ENCODE measurements around the gene LPP. TPM values are rescaled to one million over a fixed set of nuclear protein-coding genes. Genes with fewer than 3 reads are reported as not detected.
A peak's percentile ranks its signal among the peaks of the same experiment; 100 is the strongest.

The LPP gene
- total RNA-seq, 1 donor from 2014 or later: 132 TPM

GRCh38 chr3:188745031-188745430 lies 591.1 kb downstream of the LPP start:
- H3K27ac Mint-ChIP-seq: no peak overlapping the region
- H3K4me3 Mint-ChIP-seq: no peak overlapping the region
- H3K4me1 Mint-ChIP-seq: peaks cover 4% of the 10 kb centered on the region
- TF ChIP-seq CTCF (IDR thresholded peaks at IDR 0.05; ENCODE audit: unreplicated experiment): no peak
- H3K9me3 Mint-ChIP-seq: peaks cover 4% of the 10 kb centered on the region
- no peak for DNase-seq (ENCODE audit: low spot score in 2 of 2, unreplicated experiment in 2 of 2)
- no peaks in the 10 kb centered on the region for H3K27me3 Mint-ChIP-seq (ENCODE audit: low read depth)
- H3K36me3 Mint-ChIP-seq: peaks cover 3% of the 10 kb centered on the region

- Mint-ChIP-seq H3K27me3 (ENCODE audit: low read depth) (no peaks in the 10 kb centered on the region), H3K9me3 (peaks cover 9% of the 10 kb centered on the region), H3K27ac (no peak overlapping the region), H3K4me1 (peaks cover 4% of the 10 kb centered on the region), H3K36me3 (peaks cover 3% of the 10 kb centered on the region), H3K4me3 (no peak overlapping the region)
- TF ChIP-seq CTCF (IDR thresholded peaks at IDR 0.05; ENCODE audit: unreplicated experiment): no peak
- no peak for DNase-seq (ENCODE audit: low spot score in 2 of 2, unreplicated experiment in 2 of 2)
Measured at GRCh38 chr3:188746291-188746783, 592.4 kb downstream of the LPP start.

- H3K27me3 Mint-ChIP-seq (ENCODE audit: low read depth): no peaks in the 10 kb centered on the region
- H3K27ac Mint-ChIP-seq: no peak overlapping the region
- no peak for TF ChIP-seq CTCF (IDR thresholded peaks at IDR 0.05; ENCODE audit: unreplicated experiment)
- H3K4me3 Mint-ChIP-seq: no peak overlapping the region
- peaks cover 4% of the 10 kb centered on the region for H3K4me1 Mint-ChIP-seq
- DNase-seq (ENCODE audit: low spot score in 2 of 2, unreplicated experiment in 2 of 2): no peak
- peaks cover 3% of the 10 kb centered on the region for H3K36me3 Mint-ChIP-seq
- peaks cover 9% of the 10 kb centered on the region for H3K9me3 Mint-ChIP-seq
Measured at GRCh38 chr3:188747489-188747888, 593.5 kb downstream of the LPP start.

- TF ChIP-seq CTCF (IDR thresholded peaks at IDR 0.05; ENCODE audit: unreplicated experiment): peak; percentile 45
- peaks cover 3% of the 10 kb centered on the region for H3K36me3 Mint-ChIP-seq
- no peaks in the 10 kb centered on the region for H3K27me3 Mint-ChIP-seq (ENCODE audit: low read depth)
- no peak overlapping the region for H3K27ac Mint-ChIP-seq
- H3K9me3 Mint-ChIP-seq: peaks cover 9% of the 10 kb centered on the region
- no peak overlapping the region for H3K4me3 Mint-ChIP-seq
- no peak for DNase-seq (ENCODE audit: low spot score in 2 of 2, unreplicated experiment in 2 of 2)
- H3K4me1 Mint-ChIP-seq: peaks cover 4% of the 10 kb centered on the region
Measured at GRCh38 chr3:188749010-188749617, 595.2 kb downstream of the LPP start.

- peaks cover 3% of the 10 kb centered on the region for H3K36me3 Mint-ChIP-seq
- H3K27ac Mint-ChIP-seq: no peak overlapping the region
- peaks cover 4% of the 10 kb centered on the region for H3K4me1 Mint-ChIP-seq
- no peak overlapping the region for H3K4me3 Mint-ChIP-seq
- TF ChIP-seq CTCF (IDR thresholded peaks at IDR 0.05; ENCODE audit: unreplicated experiment): no peak
- no peak for DNase-seq (ENCODE audit: low spot score in 2 of 2, unreplicated experiment in 2 of 2)
- H3K27me3 Mint-ChIP-seq (ENCODE audit: low read depth): no peaks in the 10 kb centered on the region
- H3K9me3 Mint-ChIP-seq: peaks cover 9% of the 10 kb centered on the region
Measured at GRCh38 chr3:188749830-188750229, 595.9 kb downstream of the LPP start.

All from mesothelial cell of epicardium (in vitro differentiated cells).